ENCODE data around the gene ASB1.

DNA sequence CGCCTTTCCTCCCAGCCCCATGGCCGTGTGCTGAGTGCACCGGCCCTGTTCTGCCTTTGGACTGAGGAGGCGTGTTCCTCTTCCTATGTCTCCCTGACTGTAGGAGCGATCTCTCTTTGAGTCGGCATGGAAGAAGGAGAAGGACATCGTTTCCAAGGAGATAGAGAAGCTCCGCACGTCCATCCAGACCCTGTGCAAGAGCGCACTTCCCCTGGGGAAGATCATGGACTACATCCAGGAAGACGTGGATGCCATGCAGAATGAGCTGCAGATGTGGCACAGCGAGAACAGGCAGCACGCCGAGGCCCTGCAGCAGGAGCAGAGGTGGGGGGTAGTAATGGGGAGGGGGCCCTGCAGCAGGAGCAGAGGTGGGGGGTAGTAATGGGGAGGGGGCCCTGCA is 29.4 kb upstream of the ASB1 start:
- TF ChIP-seq POLR2A (IDR thresholded peaks at IDR 0.05) (no peak), CTCF (IDR thresholded peaks at IDR 0.05) (no peak)
